Right atrium auricular region (tissue), 2 donors: Measurements from ENCODE around the gene RIOK2. TPM values are rescaled to one million over a fixed set of nuclear protein-coding genes. Genes with fewer than 3 reads are reported as not detected.

Experiments used
- DNase-seq: peaks from one replicate; pipeline ENCODE4 v3.0.0-alpha.2; 2019; ENCODE audit warnings: low spot score
- H3K27ac ChIP-seq, 2 donors: fragments of 200-600 bp; sonication (generic); 1 replicate in 1 of 2; 2 replicates in 1 of 2; pipeline ENCODE4 v1.5.1; 2016 to 2019
- H3K27me3 ChIP-seq, 2 donors: fragments of 200-600 bp; sonication (generic); one replicate each; pipeline versions ENCODE4 v1.5.1 to v1.6.0; 2017 to 2019
- H3K36me3 ChIP-seq: fragments of 200-600 bp; sonication (generic); one replicate; pipeline ENCODE4 v1.5.1; 2016
- H3K4me1 ChIP-seq, 2 donors: fragments of 200-600 bp; sonication (generic); one replicate each; pipeline versions ENCODE4 v1.5.1 to v1.6.0; 2017 to 2019
- H3K4me3 ChIP-seq, 2 donors: fragments of 200-600 bp; sonication (generic); 1 replicate in 1 of 2; 2 replicates in 1 of 2; pipeline ENCODE4 v1.5.1; 2017 to 2019; ENCODE audit warnings: mild to moderate bottlenecking in 1 of 2, moderate library complexity in 1 of 2
- H3K9me3 ChIP-seq, 2 donors: fragments of 200-600 bp; sonication (generic); one replicate each; pipeline ENCODE4 v1.5.1; 2019
- CTCF ChIP-seq, 2 donors: fragments of 200-600 bp; sonication (generic); IDR thresholded peaks; one replicate each; pipeline ENCODE4 v1.5.1; 2019; ENCODE audit warnings: antibody characterized with exemption in 2 of 2
- total RNA-seq, 2 donors: library from RNA; depleted of rRNA; stranded (reverse); fragments of >200 nt; gene quantifications; one replicate each; pipeline ENCODE4 v1.1.0, GENCODE V29; 2016

RIOK2 gene
- 10 to 100 TPM; 19.2 to 20.4 TPM for total RNA-seq

- peak within 1 kb of the TSS; percentile 75 to 79 for H3K4me3 ChIP-seq
- peaks cover 8% of the 10 kb centered on the region for H3K36me3 ChIP-seq
- TF ChIP-seq CTCF (IDR thresholded peaks at IDR 0.05) = no peak
- peak within 1 kb of the TSS; percentile 89 to 91 for H3K27ac ChIP-seq
- peaks cover 0 to 21% of the 10 kb centered on the region in 2 donors for H3K4me1 ChIP-seq
- DNase-seq = peak; percentile 93
- no peaks in the 10 kb centered on the region for H3K9me3 ChIP-seq
- H3K27me3 ChIP-seq = no peaks in the 10 kb centered on the region
Observed at GRCh38 chr5:97183100-97183929, at the start of gene RIOK2. TSS of gene RIOK2 (minus strand) at chr5:97183247. CDS start at chr5:97183191, 56 bp downstream.

- DNase-seq = no peak
- no peak overlapping the region for H3K27ac ChIP-seq
- peak; percentile 77 to 81 for TF ChIP-seq CTCF (IDR thresholded peaks at IDR 0.05)
Observed at GRCh38 chr5:97231025-97231636, 48.1 kb upstream of the RIOK2 start.

GRCh38 chr5:97229688-97230285 lies 46.7 kb upstream of the RIOK2 start:
- peak overlapping the region in 1 of 2 donors; percentile 8 for H3K4me3 ChIP-seq
- TF ChIP-seq CTCF (IDR thresholded peaks at IDR 0.05) = no peak
- no peaks in the 10 kb centered on the region for H3K36me3 ChIP-seq
- no peak for DNase-seq
- peaks cover 0 to 3% of the 10 kb centered on the region in 2 donors for H3K9me3 ChIP-seq
- peaks cover 0 to 5% of the 10 kb centered on the region in 2 donors for H3K4me1 ChIP-seq
- H3K27me3 ChIP-seq = no peaks in the 10 kb centered on the region
- H3K27ac ChIP-seq = no peak overlapping the region

More at GRCh38 chr5:97231025-97231636, 48.1 kb upstream of the RIOK2 start:
- peaks cover 0 to 7% of the 10 kb centered on the region in 2 donors for H3K9me3 ChIP-seq
- H3K4me3 ChIP-seq = no peak overlapping the region
- peaks cover 0 to 5% of the 10 kb centered on the region in 2 donors for H3K4me1 ChIP-seq
- no peaks in the 10 kb centered on the region for H3K27me3 ChIP-seq
- H3K36me3 ChIP-seq = no peaks in the 10 kb centered on the region

GRCh38 chr5:97229196-97229595 lies 46.1 kb upstream of the RIOK2 start:
- no peak for TF ChIP-seq CTCF (IDR thresholded peaks at IDR 0.05)
- no peaks in the 10 kb centered on the region for H3K9me3 ChIP-seq
- H3K27ac ChIP-seq = no peak overlapping the region
- H3K36me3 ChIP-seq = no peaks in the 10 kb centered on the region
- no peaks in the 10 kb centered on the region for H3K27me3 ChIP-seq
- H3K4me3 ChIP-seq = no peak overlapping the region
- H3K4me1 ChIP-seq = peaks cover 0 to 5% of the 10 kb centered on the region in 2 donors
- DNase-seq = no peak

- Histone ChIP-seq H3K4me3 (no peak overlapping the region), H3K9me3 (no peaks in the 10 kb centered on the region), H3K27me3 (no peaks in the 10 kb centered on the region), H3K27ac (no peak overlapping the region), H3K36me3 (no peaks in the 10 kb centered on the region), H3K4me1 (peaks cover 0 to 4% of the 10 kb centered on the region in 2 donors)
- no peak for TF ChIP-seq CTCF (IDR thresholded peaks at IDR 0.05)
- DNase-seq = no peak
Observed at GRCh38 chr5:97225222-97225621, 42.2 kb upstream of the RIOK2 start.
